Caki2 (cell line): ENCODE measurements around the gene MYRIP. TPM values are rescaled to one million over a fixed set of nuclear protein-coding genes. Genes with fewer than 3 reads are reported as not detected.
A peak's percentile ranks its signal among the peaks of the same experiment; 100 is the strongest.
"Not testable (repeated sequence)": the region's sequence is repeated elsewhere in the genome, so short reads cannot be mapped to it uniquely, and the experiment has no call there.

Experiments used
- DNase-seq: peaks from one replicate; pipeline ENCODE4 v3.0.0-alpha.2; 2015; ENCODE audit warnings: low read depth
- in situ Hi-C: cut with HindIII; loops from 2 replicates; pipeline ENCODE4 v1.10.0; 2016; ENCODE audit warnings: low sequenced_read_pairs, low pct_unique_long_range_greater_than_20kb, mixed read lengths
- total RNA-seq: library from RNA; depleted of rRNA; stranded (reverse); fragments of >200 nt; shearing (Covaris generic); gene quantifications from 2 replicates; pipeline ENCODE4 v1.2.3, GENCODE V29; 2014; ENCODE audit warnings: low replicate concordance

The MYRIP gene
- total RNA-seq, 1 experiment from 2014 or later, result 0.07 TPM

DNA sequence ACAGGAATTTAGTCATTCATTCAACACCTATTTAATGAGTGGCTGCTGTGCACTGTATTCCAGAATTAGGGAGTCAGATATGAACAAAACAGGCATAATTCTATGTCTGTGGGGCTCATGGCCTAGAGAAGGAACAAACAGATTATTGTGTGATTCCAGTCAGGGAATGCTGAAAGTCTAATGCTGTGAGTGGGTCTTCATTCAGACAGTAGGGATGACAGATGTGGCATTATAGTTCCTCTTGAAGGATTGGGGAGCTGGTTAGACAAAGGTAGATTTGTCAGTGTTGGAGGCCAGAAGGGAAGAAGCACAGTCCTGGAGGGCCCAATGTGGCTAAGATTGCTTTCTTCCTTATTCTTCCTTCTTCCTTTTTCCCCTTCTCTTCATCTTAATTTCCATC lies 273.7 kb downstream of the MYRIP start:
- in situ Hi-C loops, result no loop called here
- no peak for DNase-seq

DNA sequence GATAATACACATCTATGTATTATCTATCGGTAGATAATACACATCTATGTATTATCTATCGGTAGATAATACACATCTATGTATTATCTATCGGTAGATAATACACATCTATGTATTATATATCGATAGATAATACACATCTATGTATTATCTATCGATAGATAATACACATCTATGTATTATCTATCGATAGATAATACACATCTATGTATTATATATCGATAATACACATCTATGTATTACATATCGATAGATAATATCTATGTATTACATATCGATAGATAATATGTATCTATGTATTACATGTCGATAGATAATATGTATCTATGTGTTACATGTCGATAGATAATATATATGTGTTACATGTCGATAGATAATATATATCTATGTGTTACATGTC lies 275.0 kb downstream of the MYRIP start:
- in situ Hi-C loops, DNase-seq: not testable (repeated sequence)

DNA sequence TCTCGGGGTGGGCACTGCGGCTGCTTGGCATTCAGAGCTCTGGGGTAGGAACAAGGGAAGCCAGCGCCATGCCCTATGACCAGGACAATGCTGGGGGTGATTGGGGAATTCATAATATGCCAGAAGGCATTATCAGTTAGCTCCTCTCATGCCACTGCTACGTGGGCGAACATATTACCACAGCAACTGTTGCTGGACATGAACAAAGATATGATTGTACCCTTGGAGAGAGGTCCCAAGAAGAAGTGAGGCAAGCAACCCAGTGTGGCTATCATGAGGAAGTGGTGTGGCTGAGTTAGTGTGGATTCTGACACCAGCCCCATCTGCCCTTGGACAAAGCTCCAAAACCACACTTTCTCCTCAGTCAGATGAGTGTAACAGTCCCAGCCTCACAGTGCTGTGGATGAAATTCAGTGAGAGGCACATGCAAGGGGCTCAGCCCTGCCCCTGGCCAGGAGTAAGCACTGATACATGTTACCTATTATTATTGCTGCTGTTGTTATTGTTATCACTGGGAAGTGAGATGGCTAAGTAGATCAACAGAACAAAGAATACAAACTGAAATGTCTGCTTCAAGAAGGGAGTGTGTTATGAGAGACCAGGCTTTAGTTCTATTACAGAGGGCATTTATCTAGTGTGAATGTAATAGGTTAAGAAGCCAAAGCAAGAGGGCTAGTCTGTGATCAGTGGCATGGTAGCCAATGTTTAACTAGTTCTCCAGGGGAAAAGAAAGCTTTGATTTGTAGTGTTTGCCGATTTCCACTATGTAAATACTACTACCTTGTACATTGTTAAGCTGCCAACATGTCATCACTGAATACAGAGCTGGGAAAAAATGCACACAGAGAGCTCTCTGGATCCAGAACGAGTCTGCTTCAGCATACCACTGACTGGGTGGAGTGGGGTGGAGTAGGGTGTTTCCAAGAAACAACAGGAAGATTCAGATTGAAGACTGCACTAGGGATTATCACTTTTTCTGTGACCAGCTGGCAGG lies 277.8 kb downstream of the MYRIP start:
- in situ Hi-C loops, result no loop called here
- DNase-seq, result no peak

DNA sequence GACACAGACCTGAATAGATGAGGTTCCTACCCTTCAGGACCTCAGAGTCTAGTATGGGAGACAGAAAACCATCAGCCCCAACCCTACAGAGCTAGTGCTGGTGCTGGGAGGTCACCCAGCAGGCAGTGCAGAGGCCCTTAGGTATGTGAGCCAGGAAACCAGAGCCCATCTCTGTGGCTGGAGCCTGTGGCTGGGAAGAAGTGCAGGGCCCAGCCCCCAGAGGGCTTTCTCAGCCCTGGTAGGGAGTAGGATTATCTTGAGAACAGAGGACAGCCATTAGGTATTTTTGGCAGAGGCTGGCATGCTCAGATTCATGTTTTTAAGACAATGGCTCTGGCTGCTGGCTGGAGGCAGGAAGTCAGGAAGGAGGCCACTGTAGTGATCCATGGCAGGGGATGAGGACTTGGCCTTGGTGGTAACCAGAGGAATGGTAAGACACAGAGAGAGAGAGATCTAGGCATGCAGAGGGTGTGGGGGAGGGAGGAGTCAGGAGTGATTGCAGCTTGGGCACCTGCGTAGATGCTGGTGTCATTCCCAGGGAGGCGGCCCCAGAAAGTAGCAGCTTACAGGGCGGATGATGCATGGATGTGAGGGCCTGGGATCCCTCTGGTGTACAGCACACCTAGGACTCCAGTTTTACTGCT lies 279.2 kb downstream of the MYRIP start:
- no peak for DNase-seq
- in situ Hi-C loops, result no loop called here

DNA sequence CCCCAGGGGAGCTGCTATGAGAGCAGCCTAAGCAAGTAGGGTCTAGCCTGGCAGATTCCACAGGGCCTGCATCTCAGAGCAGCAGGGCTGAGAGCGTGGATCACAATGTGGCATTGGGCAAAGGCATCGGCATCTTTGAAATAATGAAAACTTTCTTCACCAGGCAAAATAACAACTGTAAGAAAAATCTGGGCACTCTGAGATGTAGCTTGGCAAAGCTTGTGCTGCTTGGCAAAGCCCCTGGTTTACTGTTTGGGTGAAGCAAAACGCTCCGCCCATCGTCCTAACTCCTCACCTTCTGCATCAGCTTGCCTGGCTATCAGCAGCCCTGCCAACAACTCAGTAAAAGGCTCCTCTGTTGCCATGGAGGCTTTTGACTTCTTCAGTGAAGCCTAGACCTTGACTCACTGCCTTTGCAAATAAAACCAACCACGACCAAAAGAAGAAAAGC lies 287.3 kb downstream of the MYRIP start:
- in situ Hi-C loops, result no loop called here
- DNase-seq, result no peak

DNA sequence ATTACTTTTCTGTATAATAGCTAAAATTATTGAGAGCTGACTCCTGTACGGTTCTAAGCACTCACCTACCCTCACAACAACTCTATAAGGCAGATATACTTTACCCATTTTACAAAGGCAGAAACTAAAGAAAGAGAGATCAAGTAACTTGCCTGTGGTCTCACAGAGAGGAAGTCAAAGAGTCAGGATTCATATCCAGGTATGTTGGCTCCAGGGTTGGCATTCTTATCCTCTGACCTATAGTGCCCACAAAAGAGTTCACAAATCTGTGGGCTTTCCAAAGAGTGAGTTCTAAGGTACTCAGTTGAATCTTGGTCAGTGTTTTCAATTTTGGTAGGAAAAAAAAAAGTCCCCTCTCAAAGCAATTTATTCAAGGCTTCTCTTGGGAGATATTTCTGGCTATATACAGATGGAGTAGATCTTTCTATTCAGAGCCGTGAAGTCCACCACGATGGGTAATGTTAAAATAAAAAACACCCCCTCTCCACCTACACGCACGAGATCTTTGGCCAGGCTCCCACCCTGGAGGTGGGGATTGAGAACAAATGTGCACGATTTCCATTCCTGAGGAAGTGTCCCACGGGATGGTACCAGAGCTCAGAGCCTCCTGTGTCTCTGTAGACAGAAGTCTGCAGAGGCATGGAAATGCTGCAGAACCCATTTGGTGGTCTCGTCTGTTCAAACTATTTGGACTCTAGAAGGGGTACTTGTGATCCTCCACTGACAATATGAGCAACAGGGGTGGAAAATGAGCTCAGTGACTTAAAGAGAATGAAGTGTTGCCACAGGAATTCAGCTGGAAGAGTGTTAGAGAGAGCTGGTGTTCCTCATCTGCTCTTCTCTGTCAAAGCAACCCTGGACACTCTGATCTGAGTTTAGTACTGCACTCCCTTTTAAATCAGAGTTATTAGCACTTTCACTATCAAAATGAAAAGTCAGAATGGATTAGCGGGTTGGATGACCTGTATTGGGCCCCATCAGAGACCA lies 288.0 kb downstream of the MYRIP start:
- in situ Hi-C loops, result no loop called here

DNA sequence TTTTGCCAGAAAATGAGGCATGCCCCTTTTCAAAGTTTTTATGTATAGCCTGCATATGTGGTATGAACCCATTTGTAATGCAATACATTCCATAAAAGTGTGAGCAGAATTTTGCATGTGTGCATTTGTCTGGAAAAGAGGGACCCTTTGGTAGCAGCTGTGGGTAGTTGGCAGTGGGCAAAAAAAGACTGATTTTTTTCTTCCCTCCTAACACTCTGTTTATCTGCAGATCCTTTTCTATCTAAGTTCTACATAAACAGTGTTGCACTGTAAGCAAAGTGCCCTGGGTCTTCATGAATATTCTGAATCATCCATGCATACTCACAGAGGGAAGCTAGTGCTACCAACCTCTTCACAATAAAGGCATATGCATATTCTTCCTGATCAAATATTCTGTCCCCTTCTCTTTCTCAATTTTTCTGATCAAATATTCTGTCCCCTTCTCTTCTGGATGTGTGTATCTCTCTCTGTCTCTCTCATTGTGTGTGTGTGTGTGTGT lies 288.9 kb downstream of the MYRIP start:
- in situ Hi-C loops, result no loop called here
- DNase-seq, result no peak

More for the DNA sequence above, 288.0 kb downstream of the MYRIP start:
- DNase-seq, result no peak

DNA sequence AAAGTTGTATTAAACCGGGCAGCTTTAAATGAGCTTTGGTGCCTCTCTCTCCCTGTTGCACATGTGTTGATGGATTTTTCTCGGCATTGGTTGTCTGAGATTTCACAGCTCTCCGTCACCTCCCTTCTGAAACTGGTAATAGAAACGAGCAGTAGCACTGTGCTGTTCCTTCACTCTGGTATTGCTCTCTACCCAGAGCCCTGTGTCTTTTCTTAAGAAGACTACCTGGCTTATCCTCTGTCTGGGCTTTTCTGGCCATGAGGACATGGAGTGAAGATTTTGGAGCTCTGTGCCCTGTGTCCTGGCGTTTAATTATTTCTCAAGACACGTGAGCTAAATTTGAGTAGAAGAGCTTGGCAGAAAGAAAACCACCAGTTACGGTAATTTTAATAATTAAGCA lies 290.5 kb downstream of the MYRIP start:
- in situ Hi-C loops, result no loop called here
- DNase-seq, result no peak

DNA sequence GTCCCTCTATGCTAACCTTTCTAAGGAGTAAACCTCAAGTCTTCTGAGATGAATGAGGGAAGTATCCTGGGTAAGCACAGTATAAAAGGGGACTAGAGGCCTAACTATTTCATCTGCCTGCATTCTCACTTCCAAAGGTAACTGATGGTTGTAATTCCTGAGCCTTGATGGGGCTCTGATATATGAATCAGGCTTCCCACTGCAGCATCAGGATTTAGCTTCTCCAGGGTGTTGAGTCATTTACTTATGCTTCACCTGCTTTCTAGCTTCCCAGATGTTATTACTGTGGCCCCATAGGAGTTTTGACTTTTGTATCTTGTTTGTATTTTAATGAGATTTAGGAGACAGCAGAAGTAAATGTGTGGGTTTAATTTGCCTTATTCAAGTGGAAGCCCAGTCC lies 292.8 kb downstream of the MYRIP start:
- no peak for DNase-seq
- in situ Hi-C loops, result no loop called here

DNA sequence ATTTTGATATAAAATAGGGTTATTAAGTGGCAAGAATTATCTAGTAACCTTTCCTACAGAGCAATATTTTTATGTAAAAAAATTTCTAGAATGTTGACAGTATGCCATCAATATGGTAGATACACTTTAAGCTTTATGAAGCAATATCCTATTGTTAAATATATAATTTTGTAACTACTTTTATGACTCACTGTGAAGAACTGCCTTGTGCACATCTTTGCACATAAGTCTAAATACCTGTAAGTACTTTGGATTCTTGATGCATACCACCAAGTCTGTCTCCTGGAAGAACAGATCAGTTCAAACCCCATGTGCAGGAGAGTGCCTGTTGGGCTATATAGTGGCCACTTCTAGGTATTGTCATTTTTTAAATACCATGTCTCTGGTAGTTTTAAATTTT lies 294.4 kb downstream of the MYRIP start:
- no peak for DNase-seq
- in situ Hi-C loops, result no loop called here

DNA sequence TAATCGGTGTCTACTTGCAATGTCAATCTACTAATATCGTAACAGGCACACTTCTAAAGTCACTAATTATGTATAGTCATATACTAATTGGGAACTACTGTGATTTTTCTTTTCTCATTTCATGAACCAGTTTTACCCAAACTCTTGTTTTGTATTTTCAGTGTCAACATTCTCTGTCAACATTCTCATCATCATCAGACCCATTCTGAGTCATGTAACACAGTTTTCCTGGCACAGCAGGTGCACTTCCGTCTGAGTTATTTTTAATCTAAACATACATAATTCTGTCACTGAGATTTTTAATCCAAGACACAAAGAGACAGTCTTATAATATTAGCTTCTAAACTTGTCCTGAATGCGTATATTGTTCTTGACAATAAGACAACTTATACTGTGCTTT lies 295.0 kb downstream of the MYRIP start:
- in situ Hi-C loops, result no loop called here

DNA sequence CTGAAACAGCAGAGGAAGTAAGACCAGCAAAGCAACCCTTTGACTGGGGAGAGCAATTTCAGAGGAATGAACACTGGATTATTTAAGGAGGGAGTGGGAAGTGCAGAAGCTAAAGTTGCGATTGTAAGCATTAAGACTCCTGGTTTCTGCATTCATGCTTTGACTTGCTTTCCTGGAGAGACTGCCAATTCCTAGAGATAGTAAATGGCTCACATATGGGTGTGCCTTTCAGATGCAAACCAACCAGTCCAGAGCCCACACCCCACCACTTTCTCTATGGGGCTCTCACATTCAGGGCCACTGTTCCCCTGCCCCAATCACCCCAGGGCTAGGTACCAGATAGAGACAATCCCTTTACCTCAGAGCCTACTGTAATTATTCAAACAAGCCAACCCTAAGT lies 299.2 kb downstream of the MYRIP start:
- in situ Hi-C loops, result no loop called here
- no peak for DNase-seq

More for the DNA sequence above, 295.0 kb downstream of the MYRIP start:
- DNase-seq, result no peak

DNA sequence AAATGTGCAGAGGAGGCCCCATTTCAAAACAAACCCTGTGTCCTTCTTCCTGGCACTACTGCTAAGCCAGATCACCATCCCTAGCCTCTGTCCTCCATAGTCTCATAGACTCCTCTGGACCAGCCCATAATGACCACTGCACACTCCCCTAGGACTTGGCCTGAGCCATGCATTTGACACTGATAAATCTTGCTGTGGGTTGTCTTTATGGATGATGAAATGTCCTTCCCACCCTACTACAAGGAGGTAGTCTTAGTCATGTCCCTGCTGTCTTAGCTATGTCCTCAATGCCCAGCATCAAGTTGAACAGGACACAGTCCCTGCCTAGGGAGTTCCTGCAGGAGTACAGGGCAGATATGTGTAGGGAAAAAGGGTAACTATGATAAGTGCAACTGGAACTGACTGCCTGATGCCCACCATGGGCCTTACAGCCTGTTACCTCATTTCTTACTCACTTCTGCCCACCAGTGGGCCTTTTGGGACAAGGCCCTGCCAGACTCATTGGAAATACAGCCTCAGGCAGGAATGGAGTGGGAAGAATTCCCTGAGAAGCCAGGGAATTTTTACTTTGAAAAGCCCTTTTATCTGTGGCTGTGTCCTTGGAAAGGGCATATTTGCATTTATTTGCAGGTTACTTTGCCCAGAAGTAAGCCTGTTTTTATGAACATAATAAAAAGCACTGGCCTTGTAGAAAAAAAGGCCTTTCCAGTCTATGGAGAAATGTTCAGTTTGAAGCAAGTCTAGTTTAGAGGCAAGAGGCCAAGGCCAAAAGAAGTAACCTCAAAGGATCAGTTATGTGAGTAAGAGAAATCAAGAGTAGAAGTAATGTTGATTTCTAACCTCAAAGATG lies 300.5 kb downstream of the MYRIP start:
- in situ Hi-C loops, result no loop called here
- no peak for DNase-seq

DNA sequence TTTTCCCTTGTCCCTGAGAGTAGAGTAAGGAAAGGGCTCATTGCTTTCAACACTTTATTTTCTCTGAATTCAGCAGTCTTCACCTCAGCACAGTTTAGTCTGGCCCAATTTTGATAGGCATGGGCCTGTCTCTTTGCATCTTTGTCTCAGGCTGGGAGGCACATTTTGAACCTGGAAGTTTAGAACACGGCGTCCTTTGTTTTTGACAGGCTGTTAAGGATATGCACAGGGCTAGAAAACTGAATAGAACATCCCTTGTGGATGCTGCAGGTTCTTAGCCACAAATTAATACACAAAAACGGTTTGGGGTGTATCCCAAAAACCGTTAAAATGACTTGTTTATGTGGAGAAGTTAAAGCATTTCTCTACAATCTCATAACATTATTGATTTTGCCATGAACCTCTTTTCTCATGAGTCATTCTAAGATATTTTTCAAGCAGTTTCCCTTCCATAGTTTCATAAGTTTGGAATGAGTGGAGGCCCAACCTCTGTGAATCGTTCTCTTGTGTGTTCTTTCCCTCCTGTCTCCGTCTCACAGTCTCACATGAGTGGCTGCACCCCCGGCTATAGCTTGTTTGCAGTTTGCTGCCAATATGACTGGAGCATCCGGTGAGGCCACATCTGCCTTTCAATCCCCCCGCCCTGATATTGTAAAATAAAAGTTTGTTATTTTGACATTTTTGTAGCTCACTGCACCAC lies 307.2 kb downstream of the MYRIP start:
- in situ Hi-C loops, result no loop called here
- peak; percentile 25 for DNase-seq

DNA sequence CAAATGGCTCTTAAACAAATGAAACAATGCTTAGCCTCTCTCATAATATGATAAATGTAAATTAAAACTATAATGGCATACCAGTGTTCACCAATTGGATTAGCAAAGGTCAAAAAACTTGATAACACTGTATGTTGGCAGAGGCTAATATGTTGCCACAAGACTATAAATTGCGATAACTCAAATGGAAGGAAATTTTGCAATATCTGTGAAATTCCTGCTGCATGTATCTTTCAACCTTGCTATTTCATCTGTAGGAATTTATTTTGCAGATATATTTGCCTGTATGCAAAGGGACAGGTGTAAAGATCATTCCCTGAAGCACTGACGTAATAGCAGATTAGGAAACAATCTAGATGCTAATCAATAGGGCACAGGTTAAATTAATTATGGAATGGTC lies 308.7 kb downstream of the MYRIP start:
- no peak for DNase-seq
- in situ Hi-C loops, result no loop called here

DNA sequence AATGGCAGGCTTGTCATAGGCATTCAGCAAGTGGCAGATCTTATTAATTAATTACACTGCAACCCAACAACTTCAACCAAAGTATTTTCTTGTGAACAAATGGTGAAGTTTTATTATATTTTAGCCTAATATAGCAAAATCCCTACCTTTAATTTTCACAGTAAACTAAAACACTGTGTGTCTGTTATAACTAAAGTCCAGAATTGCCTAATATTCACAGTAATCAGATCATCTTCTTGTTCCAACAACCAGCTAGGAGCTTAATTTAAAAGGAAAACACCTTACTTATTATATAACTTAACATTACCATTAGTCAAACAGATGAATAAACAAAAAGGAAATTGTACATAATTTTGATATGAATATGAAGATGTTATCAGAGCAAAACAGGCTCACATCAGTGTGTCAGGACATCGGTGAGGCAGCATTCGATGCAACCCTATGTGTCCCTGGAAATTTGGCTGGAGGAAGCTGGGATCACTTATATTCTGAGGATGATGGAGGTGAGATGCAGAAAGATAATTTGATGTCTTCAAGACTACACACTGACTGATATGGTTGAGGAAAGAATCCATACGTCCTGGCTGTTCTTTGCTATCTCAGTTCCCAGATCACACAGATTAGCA lies 310.8 kb downstream of the MYRIP start:
- in situ Hi-C loops, result no loop called here
- DNase-seq, result peak; percentile 4
